IMR-90 (cell line): ENCODE data around the gene TSEN54. TPM values are rescaled to one million over a fixed set of nuclear protein-coding genes. Genes with fewer than 3 reads are reported as not detected.

Source experiments
- ATAC-seq: fragments of 200-7000 bp; cut with Tn5 transposase; 2 replicates; pipeline ENCODE4 v1.9.1; 2020; ENCODE audit warnings: low read depth, mild to moderate bottlenecking, moderate library complexity
- BruUV-seq: library from RNA; stranded (reverse); fragments of 400-500 nt; replicated peaks from 2 replicates; lab custom pipeline; 2021; lab: Mats Ljungman, UMichigan
- CTCF ChIA-PET: fragments of 300-600 bp; formaldehyde crosslinking; extraction: SDS; loops from one replicate; lab custom pipeline; 2021; ENCODE audit warnings: antibody characterized with exemption; lab: Yijun Ruan, JAX
- POLR2A ChIA-PET: fragments of 300-600 bp; sonication (Branson Sonifier 250); formaldehyde crosslinking; loops from one replicate; lab custom pipeline; 2022; ENCODE audit warnings: antibody characterized with exemption; ENCODE audit not compliant: unreplicated experiment; lab: Charles Lee
- DNase-seq: peaks from one replicate; pipeline ENCODE4 v3.0.0; 2013
- H2AFZ ChIP-seq: replicated peaks from 2 replicates; pipeline ENCODE3; 2013; ENCODE audit warnings: low read length, mild to moderate bottlenecking; ENCODE audit not compliant: poor library complexity
- H2AK5ac ChIP-seq: 2 replicates; pipeline ENCODE4 v1.6.1; 2013; ENCODE audit warnings: low read depth, low read length, inconsistent platforms
- H2AK9ac ChIP-seq: replicated peaks from 2 replicates; pipeline ENCODE3; 2013; ENCODE audit warnings: mild to moderate bottlenecking, low read depth, low read length, moderate library complexity; ENCODE audit not compliant: poor library complexity
- H2BK120ac ChIP-seq: 2 replicates; pipeline ENCODE4 v1.6.1; 2013; ENCODE audit warnings: low read depth, low read length, inconsistent platforms
- H2BK15ac ChIP-seq: 3 replicates; pipeline ENCODE4 v1.6.1; 2013; ENCODE audit warnings: low read depth, low read length, inconsistent platforms
- H2BK20ac ChIP-seq: 2 replicates; pipeline ENCODE4 v1.6.1; 2013; ENCODE audit warnings: low read depth, mild to moderate bottlenecking, inconsistent platforms, low read length, moderate library complexity
- H2BK5ac ChIP-seq: 2 replicates; pipeline ENCODE4 v1.6.1; 2013; ENCODE audit warnings: mild to moderate bottlenecking, low read depth, low read length, inconsistent platforms; ENCODE audit not compliant: poor library complexity, severe bottlenecking
- H3K14ac ChIP-seq: replicated peaks from 2 replicates; pipeline ENCODE4 v1.6.1; 2013; ENCODE audit warnings: low read depth, low read length, inconsistent platforms
- H3K18ac ChIP-seq: 2 replicates; pipeline ENCODE4 v1.6.1; 2013; ENCODE audit warnings: low read depth, low read length, control low read depth
- H3K23ac ChIP-seq: 2 replicates; pipeline ENCODE4 v1.6.1; 2013; ENCODE audit warnings: low read depth, low read length, inconsistent platforms
- H3K27ac ChIP-seq: 2 replicates; pipeline ENCODE4 v1.5.1; 2013; ENCODE audit warnings: mild to moderate bottlenecking, control low read depth, low read length; ENCODE audit not compliant: insufficient read depth
- H3K27me3 ChIP-seq: 2 replicates; pipeline ENCODE4 v1.6.1; 2013; ENCODE audit warnings: low read length; ENCODE audit not compliant: control insufficient read depth, insufficient read depth
- H3K36me3 ChIP-seq: 2 replicates; pipeline ENCODE4 v1.6.1; 2013; ENCODE audit warnings: low read length, mixed read lengths; ENCODE audit not compliant: control insufficient read depth, insufficient read depth
- H3K4ac ChIP-seq: 2 replicates; pipeline ENCODE4 v1.6.1; 2013; ENCODE audit warnings: low read depth, low read length, inconsistent platforms
- H3K4me1 ChIP-seq: 2 replicates; pipeline ENCODE4 v1.6.1; 2013; ENCODE audit warnings: low read length, mixed read lengths; ENCODE audit not compliant: control insufficient read depth, insufficient read depth
- H3K4me2 ChIP-seq: 2 replicates; pipeline ENCODE4 v1.6.1; 2013; ENCODE audit warnings: low read depth, mild to moderate bottlenecking, control low read depth, low read length, moderate library complexity
- H3K4me3 ChIP-seq: 2 replicates; pipeline ENCODE4 v1.5.1; 2013; ENCODE audit warnings: low read depth, mild to moderate bottlenecking, control low read depth, low read length, moderate library complexity; ENCODE audit not compliant: insufficient read depth
- H3K56ac ChIP-seq: 2 replicates; pipeline ENCODE4 v1.6.1; 2013; ENCODE audit warnings: low read length, inconsistent platforms; ENCODE audit not compliant: insufficient read depth; ENCODE audit errors: extremely low read depth
- H3K79me1 ChIP-seq, 2 experiments: 2 replicates each; pipeline ENCODE4 v1.6.1; 2013; ENCODE audit warnings: low read length in 2 of 2, inconsistent platforms in 1 of 2, low read depth in 1 of 2
- H3K9ac ChIP-seq: 2 replicates; pipeline ENCODE4 v1.6.1; 2013; ENCODE audit warnings: low read depth, low read length, control low read depth
- H3K9me1 ChIP-seq: 2 replicates; pipeline ENCODE4 v1.6.1; 2013; ENCODE audit warnings: low read length, inconsistent platforms; ENCODE audit not compliant: insufficient read depth
- H3K9me3 ChIP-seq: 2 replicates; pipeline ENCODE4 v1.6.1; 2013; ENCODE audit warnings: low read length; ENCODE audit not compliant: control insufficient read depth, insufficient read depth
- H4K20me1 ChIP-seq: 2 replicates; pipeline ENCODE4 v1.6.1; 2013; ENCODE audit warnings: low read length, inconsistent platforms; ENCODE audit not compliant: insufficient read depth
- H4K5ac ChIP-seq: 2 replicates; pipeline ENCODE4 v1.6.1; 2013; ENCODE audit warnings: mild to moderate bottlenecking, low read depth, low read length, control low read depth
- H4K8ac ChIP-seq, 2 experiments: 2 replicates each; pipeline ENCODE4 v1.6.1; 2013; ENCODE audit warnings: low read depth in 2 of 2, low read length in 2 of 2, control low read depth in 1 of 2, inconsistent platforms in 1 of 2
- H4K91ac ChIP-seq: 2 replicates; pipeline ENCODE4 v1.6.1; 2013; ENCODE audit warnings: low read depth, low read length, inconsistent platforms; ENCODE audit not compliant: insufficient read depth
- CEBPB ChIP-seq: IDR thresholded peaks from 2 replicates; pipeline ENCODE4 v1.6.1; 2012; ENCODE audit warnings: low read depth, low read length, improper control_type of control experiment
- CHD1 ChIP-seq: IDR thresholded peaks from 2 replicates; pipeline ENCODE4 v1.6.1; 2012; ENCODE audit warnings: low read depth, low read length, improper control_type of control experiment
- CTCF ChIP-seq: conservative IDR thresholded peaks from 2 replicates; pipeline ENCODE4 v1.5.1; 2012; ENCODE audit warnings: mild to moderate bottlenecking, low read depth, low read length, improper control_type of control experiment
- ELK1 ChIP-seq: fragments of 150-350 bp; IDR thresholded peaks from 2 replicates; pipeline ENCODE4 v1.6.1; 2016; ENCODE audit warnings: low read depth, mild to moderate bottlenecking, low read length, moderate library complexity, borderline replicate concordance
- FOS ChIP-seq: fragments of 150-350 bp; IDR thresholded peaks from 2 replicates; pipeline ENCODE4 v1.6.1; 2016; ENCODE audit warnings: low read depth, low read length
- MAZ ChIP-seq: IDR thresholded peaks from 2 replicates; pipeline ENCODE4 v1.6.1; 2012; ENCODE audit warnings: low read depth, mild to moderate bottlenecking, low read length, improper control_type of control experiment, moderate library complexity, borderline replicate concordance
- MXI1 ChIP-seq: IDR thresholded peaks from 2 replicates; pipeline ENCODE4 v1.6.1; 2012; ENCODE audit warnings: low read depth, mild to moderate bottlenecking, low read length, moderate library complexity, borderline replicate concordance
- RAD21 ChIP-seq: IDR thresholded peaks from 2 replicates; pipeline ENCODE4 v1.6.1; 2012; ENCODE audit warnings: low read length, improper control_type of control experiment
- RCOR1 ChIP-seq: IDR thresholded peaks from 2 replicates; pipeline ENCODE4 v1.6.1; 2012; ENCODE audit warnings: mild to moderate bottlenecking, low read length, improper control_type of control experiment; ENCODE audit not compliant: insufficient replicate concordance
- RFX5 ChIP-seq: IDR thresholded peaks from 2 replicates; pipeline ENCODE4 v1.8.0; 2012; ENCODE audit warnings: low read depth, mild to moderate bottlenecking, low read length, moderate library complexity
- SMC3 ChIP-seq: fragments of 150-350 bp; IDR thresholded peaks from 2 replicates; pipeline ENCODE4 v1.6.1; 2016; ENCODE audit warnings: low read depth, mild to moderate bottlenecking, antibody characterized with exemption, low read length, moderate library complexity
- USF2 ChIP-seq: fragments of 150-350 bp; IDR thresholded peaks from 2 replicates; pipeline ENCODE4 v1.6.1; 2017; ENCODE audit warnings: mild to moderate bottlenecking, antibody characterized with exemption, low read length, low read depth
- WGBS, 2 experiments: methylation state at CpG; one replicate each; pipeline versions ENCODE4 v1.1.5 to v1.1.7; 2013; ENCODE audit warnings: missing lambda C conversion rate in 2 of 2; ENCODE audit not compliant: insufficient read length in 1 of 2; ENCODE audit errors: extremely low coverage in 2 of 2; 5-methylcytosine and 5-hydroxymethylcytosine counted together
- dilution Hi-C: fragments of 300-500 bp; cut with HindIII; formaldehyde crosslinking; loops from one replicate; pipeline ENCODE4 v1.14.3; 2018; ENCODE audit warnings: low sequenced_read_pairs; ENCODE audit not compliant: unreplicated experiment
- in situ Hi-C: fragments of 300-500 bp; cut with MboI; formaldehyde crosslinking; loops from 3 replicates; pipeline ENCODE4 v1.14.3; 2019; ENCODE audit warnings: low sequenced_read_pairs, inconsistent platforms, mixed read lengths
- intact Hi-C: fragments of 100-400 bp; cut with micrococcal nuclease; formaldehyde crosslinking; loops from 2 replicates; pipeline ENCODE4 v1.10.0; 2022
- polyA plus RNA-seq, 3 experiments: library from polyadenylated mRNA; depleted of rRNA; stranded (reverse); fragments of >200 nt; gene quantifications; 2 replicates each; pipeline ENCODE4 v1.2.3, GENCODE V29; 2012; ENCODE audit warnings: low replicate concordance in 1 of 3
- total RNA-seq: library from RNA; depleted of rRNA; stranded (reverse); fragments of >200 nt; gene quantifications from 2 replicates; pipeline ENCODE4 v1.2.3, GENCODE V29; 2012

Gene TSEN54
- total and polyA plus RNA-seq, 2 of the 4 experiments (the other 2 are of a cell fraction), result 7.2 to 14.9 TPM

GRCh38 chr17:75515496-75516254 lies 653 bp upstream of the TSEN54 start, which contains the start of gene CASKIN2:
Gene CASKIN2, minus strand, starts transcription at chr17:75515537. Its CDS starts 1,733 bp downstream, at chr17:75513804.
- no peak within 1 kb of the TSS for H4K5ac ChIP-seq
- H3K79me1 ChIP-seq, result peaks cover 32 to 57% of the 10 kb centered on the region in 2 experiments
- peak within 1 kb of the TSS; percentile 51 for H3K27ac ChIP-seq
- no peak within 1 kb of the TSS for H2BK120ac ChIP-seq
- peak within 1 kb of the TSS; percentile 41; the same call in 1 of the 2 replicates for H4K91ac ChIP-seq
- H3K56ac ChIP-seq, result peak within 1 kb of the TSS; percentile 33; the same call in 1 of the 2 replicates
- H2BK20ac ChIP-seq, result no peak within 1 kb of the TSS
- H2AK5ac ChIP-seq, result peak within 1 kb of the TSS; percentile 70
- peaks cover 13% of the 10 kb centered on the region; the same call in 1 of the 2 replicates for H3K9me1 ChIP-seq
- peak within 1 kb of the TSS; percentile 5; the same call in 1 of the 2 replicates for H3K18ac ChIP-seq
- no peak within 1 kb of the TSS; the same call in 2 of the 3 replicates for H2BK15ac ChIP-seq
- H3K9me3 ChIP-seq, result no peaks in the 10 kb centered on the region
- no peaks in the 10 kb centered on the region for H3K27me3 ChIP-seq
- H4K8ac ChIP-seq, result peak within 1 kb of the TSS in 1 of 2 experiments; percentile 90; a peak in 1 of 4 replicates
- peak within 1 kb of the TSS; percentile 46 for H3K9ac ChIP-seq
- peak within 1 kb of the TSS; percentile 67 for H3K14ac ChIP-seq
- ATAC-seq, result peak; percentile 79
- peak within 1 kb of the TSS; percentile 99 for H2AFZ ChIP-seq
- POLR2A ChIA-PET, result interaction anchor here (0.6 kb wide), 1 partner anchor 1272 kb away, joined by 13 read pairs; no protein-coding TSS in a partner anchor
- WGBS, 2 experiments, result 1% methylated on average over 38 of the region's 78 CpGs; no CpG with 5 or more reads in 1 of the 2 experiments
- intact Hi-C loops (loop anchor here (1.0 to 10.0 kb wide), 5 partner anchors 73 to 241 kb away; partner anchors contain the start of genes MIF4GD and SMIM5), dilution Hi-C loops (no loop called here), in situ Hi-C loops (no loop called here)
- H4K20me1 ChIP-seq, result peaks cover 26% of the 10 kb centered on the region
- peaks cover 8% of the 10 kb centered on the region; the same call in 1 of the 2 replicates for H3K36me3 ChIP-seq
- DNase-seq, result peak; percentile 86
- peak within 1 kb of the TSS; percentile 65 for H2BK5ac ChIP-seq
- H3K4me3 ChIP-seq, result peak within 1 kb of the TSS; percentile 82
- BruUV-seq, result no TSS peak
- peak within 1 kb of the TSS; percentile 96 for H2AK9ac ChIP-seq
- H3K4me1 ChIP-seq, result peaks cover 10% of the 10 kb centered on the region; the same call in 1 of the 2 replicates
- H3K4ac ChIP-seq, result peak within 1 kb of the TSS; percentile 71
- peak within 1 kb of the TSS; percentile 82 for H3K23ac ChIP-seq
- CTCF ChIA-PET, result interaction anchor here (0.7 to 1.1 kb wide), 3 partner anchors 37 to 93 kb away, joined by 3 to 4 read pairs (median 3); partner anchors contain the start of gene TMEM94
- H3K4me2 ChIP-seq, result peak within 1 kb of the TSS; percentile 86
- TF ChIP-seq RCOR1 (no peak), SMC3 (peak; percentile 73), CEBPB (no peak), CTCF (peak; percentile 100), MXI1 (peak; percentile 96), FOS (no peak), RAD21 (peak; percentile 82), ELK1 (no peak), RFX5 (no peak), USF2 (0 out of 2 replicates have a peak, but pooled peaks have one; percentile 25), MAZ (peak; percentile 67; the same call in 1 of the 2 replicates), CHD1 (no peak)
